ENCODE results near the gene INTS11. TPM values are rescaled to one million over a fixed set of nuclear protein-coding genes. Genes with fewer than 3 reads are reported as not detected.

INTS11 gene
- total and polyA plus RNA-seq, 2 of the 13 experiments (the other 11 are each of a cell fraction or from before 2014, with no cell fraction given), result 52.8 to 94.8 TPM

DNA sequence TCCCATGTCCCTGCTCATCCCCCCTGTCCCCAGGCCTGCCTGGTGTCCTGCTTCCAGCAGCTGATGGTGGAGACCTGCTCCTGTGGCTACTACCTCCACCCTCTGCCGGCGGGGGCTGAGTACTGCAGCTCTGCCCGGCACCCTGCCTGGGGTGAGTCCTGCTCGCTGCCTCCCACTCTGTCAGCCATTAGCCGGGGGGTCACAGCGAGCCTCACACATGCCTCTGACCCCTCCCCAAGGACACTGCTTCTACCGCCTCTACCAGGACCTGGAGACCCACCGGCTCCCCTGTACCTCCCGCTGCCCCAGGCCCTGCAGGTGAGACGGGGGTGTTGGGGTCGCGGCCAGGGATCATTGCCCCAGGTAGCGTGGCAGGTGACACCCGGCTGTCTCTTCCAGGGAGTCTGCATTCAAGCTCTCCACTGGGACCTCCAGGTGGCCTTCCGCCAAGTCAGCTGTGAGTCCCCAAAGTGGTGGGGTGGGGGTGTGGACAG is 34.2 kb downstream of the INTS11 start (continued):
- no peak for TF ChIP-seq DNMT1 (CRISPR knock-in tag; IDR thresholded peaks at IDR 0.05)
- TF ChIP-seq ZNF460 (CRISPR knock-in tag; IDR thresholded peaks at IDR 0.05; ENCODE audit: borderline replicate concordance), result no peak
- TF ChIP-seq RBFOX2 (IDR thresholded peaks at IDR 0.05; ENCODE audit: low read depth, low read length), result no peak
- TF ChIP-seq ZNF160 (CRISPR knock-in tag; IDR thresholded peaks at IDR 0.05), result no peak
- TF ChIP-seq, protein P1, sequence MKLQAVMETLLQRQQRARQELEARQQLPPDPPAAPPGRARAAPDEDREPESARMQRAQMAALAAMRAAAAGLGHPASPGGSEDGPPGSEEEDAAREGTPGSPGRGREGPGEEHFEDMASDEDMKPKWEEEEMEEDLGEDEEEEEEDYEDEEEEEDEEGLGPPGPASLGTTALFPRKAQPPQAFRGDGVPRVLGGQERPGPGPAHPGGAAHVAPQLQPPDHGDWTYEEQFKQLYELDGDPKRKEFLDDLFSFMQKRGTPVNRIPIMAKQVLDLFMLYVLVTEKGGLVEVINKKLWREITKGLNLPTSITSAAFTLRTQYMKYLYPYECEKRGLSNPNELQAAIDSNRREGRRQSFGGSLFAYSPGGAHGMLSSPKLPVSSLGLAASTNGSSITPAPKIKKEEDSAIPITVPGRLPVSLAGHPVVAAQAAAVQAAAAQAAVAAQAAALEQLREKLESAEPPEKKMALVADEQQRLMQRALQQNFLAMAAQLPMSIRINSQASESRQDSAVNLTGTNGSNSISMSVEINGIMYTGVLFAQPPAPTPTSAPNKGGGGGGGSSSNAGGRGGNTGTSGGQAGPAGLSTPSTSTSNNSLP (IDR thresholded peaks at IDR 0.05; ENCODE audit: low read depth, low read length), result no peak
- no peak for TF ChIP-seq MZF1 (CRISPR knock-in tag; IDR thresholded peaks at IDR 0.05; ENCODE audit: borderline replicate concordance)
- peak; percentile 75 for TF ChIP-seq RAD21 (CRISPR knock-in tag; IDR thresholded peaks at IDR 0.05)
- TF ChIP-seq ZNF678 (CRISPR knock-in tag; IDR thresholded peaks at IDR 0.05), result no peak
- 0 out of 2 replicates have a peak, but pooled peaks have one; percentile 20 for TF ChIP-seq ZSCAN21 (CRISPR knock-in tag; IDR thresholded peaks at IDR 0.05; ENCODE audit: borderline replicate concordance)
- TF ChIP-seq MAFG (CRISPR knock-in tag; IDR thresholded peaks at IDR 0.05), result no peak
- TF ChIP-seq KDM2A (CRISPR knock-in tag; IDR thresholded peaks at IDR 0.05; ENCODE audit: borderline replicate concordance, low read depth), result peak; percentile 34; the same call in 1 of the 2 replicates
- no peak for TF ChIP-seq FOSL2 (CRISPR knock-in tag; IDR thresholded peaks at IDR 0.05)
- TF ChIP-seq ZNF547 (CRISPR knock-in tag; IDR thresholded peaks at IDR 0.05), result no peak
- no peak for TF ChIP-seq ARHGAP35 (CRISPR knock-in tag; IDR thresholded peaks at IDR 0.05; ENCODE audit: borderline replicate concordance)
- TF ChIP-seq ZNF512 (CRISPR knock-in tag; IDR thresholded peaks at IDR 0.05), result no peak
- TF ChIP-seq TRIM24 (CRISPR knock-in tag; IDR thresholded peaks at IDR 0.05), result no peak
- no peak for TF ChIP-seq KLF6 (CRISPR knock-in tag; IDR thresholded peaks at IDR 0.05)
- TF ChIP-seq NONO (IDR thresholded peaks at IDR 0.05), result no peak
- TF ChIP-seq NONO (CRISPR knock-in tag; conservative IDR thresholded peaks at IDR 0.05), result peak; percentile 31; the same call in 1 of the 2 replicates
- no peak for TF ChIP-seq ZNF33A (CRISPR knock-in tag; IDR thresholded peaks at IDR 0.05; ENCODE audit: borderline replicate concordance)
- TF ChIP-seq NFE2L1 (CRISPR knock-in tag; IDR thresholded peaks at IDR 0.05; ENCODE audit: borderline replicate concordance), result no peak
- TF ChIP-seq, protein P2, sequence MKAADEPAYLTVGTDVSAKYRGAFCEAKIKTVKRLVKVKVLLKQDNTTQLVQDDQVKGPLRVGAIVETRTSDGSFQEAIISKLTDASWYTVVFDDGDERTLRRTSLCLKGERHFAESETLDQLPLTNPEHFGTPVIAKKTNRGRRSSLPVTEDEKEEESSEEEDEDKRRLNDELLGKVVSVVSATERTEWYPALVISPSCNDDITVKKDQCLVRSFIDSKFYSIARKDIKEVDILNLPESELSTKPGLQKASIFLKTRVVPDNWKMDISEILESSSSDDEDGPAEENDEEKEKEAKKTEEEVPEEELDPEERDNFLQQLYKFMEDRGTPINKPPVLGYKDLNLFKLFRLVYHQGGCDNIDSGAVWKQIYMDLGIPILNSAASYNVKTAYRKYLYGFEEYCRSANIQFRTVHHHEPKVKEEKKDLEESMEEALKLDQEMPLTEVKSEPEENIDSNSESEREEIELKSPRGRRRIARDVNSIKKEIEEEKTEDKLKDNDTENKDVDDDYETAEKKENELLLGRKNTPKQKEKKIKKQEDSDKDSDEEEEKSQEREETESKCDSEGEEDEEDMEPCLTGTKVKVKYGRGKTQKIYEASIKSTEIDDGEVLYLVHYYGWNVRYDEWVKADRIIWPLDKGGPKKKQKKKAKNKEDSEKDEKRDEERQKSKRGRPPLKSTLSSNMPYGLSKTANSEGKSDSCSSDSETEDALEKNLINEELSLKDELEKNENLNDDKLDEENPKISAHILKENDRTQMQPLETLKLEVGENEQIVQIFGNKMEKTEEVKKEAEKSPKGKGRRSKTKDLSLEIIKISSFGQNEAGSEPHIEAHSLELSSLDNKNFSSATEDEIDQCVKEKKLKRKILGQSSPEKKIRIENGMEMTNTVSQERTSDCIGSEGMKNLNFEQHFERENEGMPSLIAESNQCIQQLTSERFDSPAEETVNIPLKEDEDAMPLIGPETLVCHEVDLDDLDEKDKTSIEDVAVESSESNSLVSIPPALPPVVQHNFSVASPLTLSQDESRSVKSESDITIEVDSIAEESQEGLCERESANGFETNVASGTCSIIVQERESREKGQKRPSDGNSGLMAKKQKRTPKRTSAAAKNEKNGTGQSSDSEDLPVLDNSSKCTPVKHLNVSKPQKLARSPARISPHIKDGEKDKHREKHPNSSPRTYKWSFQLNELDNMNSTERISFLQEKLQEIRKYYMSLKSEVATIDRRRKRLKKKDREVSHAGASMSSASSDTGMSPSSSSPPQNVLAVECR (CRISPR knock-in tag; IDR thresholded peaks at IDR 0.05; ENCODE audit: borderline replicate concordance), result no peak
- TF ChIP-seq STAG1 (CRISPR knock-in tag; IDR thresholded peaks at IDR 0.05), result peak; percentile 75
- TF ChIP-seq ZNF3 (CRISPR knock-in tag; IDR thresholded peaks at IDR 0.05), result no peak
- TF ChIP-seq HES4 (CRISPR knock-in tag; IDR thresholded peaks at IDR 0.05; ENCODE audit: borderline replicate concordance), result no peak
- no peak for TF ChIP-seq KDM3A (CRISPR knock-in tag; IDR thresholded peaks at IDR 0.05; ENCODE audit: low read depth)
